GM04503 (cell line): ENCODE measurements around the gene SOX9.

ENCODE experiments used
- DNase-seq: peaks from one replicate; pipeline ENCODE4 v3.0.0-alpha.2; 2012; ENCODE audit warnings: low read depth

The SOX9 gene

GRCh38 chr17:72162569-72162968 lies 41.7 kb downstream of the SOX9 start:
- no peak for DNase-seq

DNA sequence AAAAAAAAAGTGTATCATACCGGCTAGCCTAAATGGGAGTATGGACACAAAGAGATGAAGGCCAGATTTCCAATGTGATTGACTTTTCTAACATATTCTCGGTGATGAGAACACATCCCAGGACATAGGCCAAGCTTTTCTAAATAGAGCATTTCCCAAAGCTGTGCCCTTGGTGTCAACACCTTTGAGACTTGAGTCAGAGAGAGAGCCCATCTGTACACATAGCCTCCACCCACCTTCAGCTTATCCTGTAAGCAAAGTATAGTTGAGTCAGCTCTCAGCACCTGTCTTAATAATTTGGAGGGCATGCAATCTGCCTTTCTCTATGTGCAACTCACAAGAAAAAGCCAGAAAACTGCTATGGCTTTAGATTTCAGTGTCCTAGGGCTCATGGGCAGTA lies 42.7 kb downstream of the SOX9 start:
- no peak for DNase-seq

DNA sequence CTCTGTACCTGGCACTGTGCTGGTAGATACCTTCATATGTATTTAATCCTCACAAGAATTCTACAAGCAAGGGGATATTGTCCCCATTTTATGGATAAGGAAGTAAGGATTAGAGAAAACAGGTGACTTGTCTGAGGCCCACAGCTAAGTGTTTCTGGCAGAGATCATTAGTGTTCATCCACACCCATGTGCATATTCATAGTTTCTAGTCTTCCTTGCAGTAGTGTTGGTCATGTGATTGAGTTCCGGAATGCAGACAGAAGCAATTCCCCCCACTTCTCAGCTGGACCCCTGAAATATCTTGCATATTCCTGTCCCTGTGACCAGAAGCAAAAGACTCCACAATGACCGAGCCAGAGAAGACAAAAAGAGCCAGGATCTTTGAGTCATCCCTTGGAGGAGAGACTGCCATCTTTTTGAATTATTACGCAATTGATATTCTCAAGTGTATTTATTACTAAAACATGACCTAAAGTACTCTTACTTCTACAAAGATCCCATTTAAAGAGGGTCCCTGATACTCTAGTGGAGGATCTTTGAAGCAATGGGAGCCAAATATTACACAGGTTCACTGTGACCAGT lies 43.4 kb downstream of the SOX9 start:
- no peak for DNase-seq

- no peak for DNase-seq
Measured at GRCh38 chr17:72165192-72165866, 44.5 kb downstream of the SOX9 start.

DNA sequence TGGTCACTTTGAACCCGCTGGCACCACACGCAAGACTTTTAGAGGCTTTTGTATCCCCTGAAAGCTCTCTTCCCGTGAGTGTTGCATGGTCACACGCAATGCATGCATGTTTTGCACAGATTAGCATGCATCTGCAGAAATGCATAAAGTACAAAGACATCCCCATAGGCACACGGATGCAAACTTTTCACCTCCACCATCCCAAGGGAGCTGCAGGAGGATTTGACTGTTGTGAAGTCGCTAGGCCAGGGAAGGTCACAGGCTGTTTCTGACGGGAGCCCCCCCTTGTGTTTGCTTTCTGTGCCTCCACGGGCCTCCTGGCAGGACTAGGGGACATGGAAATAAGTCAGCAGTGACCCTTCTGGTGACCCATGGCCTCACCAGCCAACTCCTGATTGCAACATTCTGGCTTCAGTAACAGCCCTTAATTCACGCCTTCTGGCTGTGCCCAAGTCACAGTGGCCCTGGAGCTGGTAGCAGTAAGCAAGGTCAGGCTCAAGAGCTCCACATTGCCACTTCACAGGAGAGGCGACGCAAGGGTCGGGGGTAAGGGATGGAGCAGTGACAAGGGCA lies 45.1 kb downstream of the SOX9 start:
- DNase-seq, result no peak

- DNase-seq, result no peak
Measured at GRCh38 chr17:72167593-72167992, 46.8 kb downstream of the SOX9 start.

- DNase-seq, result no peak
Measured at GRCh38 chr17:72169823-72170222, 49.0 kb downstream of the SOX9 start.

DNA sequence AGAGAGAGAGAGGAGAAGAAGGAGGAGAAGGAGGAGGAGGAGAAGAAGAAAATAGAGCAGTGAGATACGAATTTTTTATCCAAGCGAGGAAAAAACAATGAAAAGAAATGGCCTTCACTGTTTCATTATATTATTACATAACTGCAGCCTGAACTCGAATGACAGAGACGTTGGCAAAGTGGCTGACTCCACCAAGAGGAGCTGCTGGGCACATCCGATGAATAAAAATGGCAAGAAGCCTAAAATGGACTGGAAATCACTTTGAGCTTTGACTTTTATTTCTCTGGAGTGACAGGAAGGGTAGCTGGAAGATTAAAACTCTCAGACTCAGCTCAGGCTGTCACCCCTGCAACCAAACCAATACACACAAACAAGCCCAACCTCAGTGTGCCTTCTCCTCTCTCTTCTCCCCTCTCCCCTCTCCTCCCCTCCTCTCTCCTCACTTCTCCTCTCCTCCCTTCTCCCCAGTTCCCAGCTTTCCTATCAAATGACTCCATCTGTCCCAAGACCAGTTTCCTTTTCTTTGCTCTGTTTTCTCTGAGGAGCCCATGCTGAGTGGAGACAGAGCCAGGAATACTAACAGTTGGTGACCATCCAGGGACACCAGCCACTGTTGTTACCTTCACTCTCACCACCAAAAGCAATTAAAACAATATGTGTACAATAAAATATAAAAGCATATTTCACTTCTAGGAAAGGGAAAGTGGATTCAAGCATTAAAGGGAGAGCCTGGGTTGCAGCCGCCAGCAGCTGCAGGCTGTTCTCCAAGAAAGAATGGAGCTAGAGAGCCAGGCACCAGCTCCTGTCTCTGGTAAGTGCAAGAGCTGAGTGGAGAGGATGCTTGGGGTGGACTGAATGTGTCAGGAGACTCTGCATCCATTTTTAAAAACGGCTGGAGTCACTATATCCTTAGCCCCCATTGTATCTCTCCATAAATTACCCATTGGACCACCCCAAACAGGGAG lies 51.2 kb downstream of the SOX9 start:
- no peak for DNase-seq

GRCh38 chr17:72173499-72174116 lies 52.8 kb downstream of the SOX9 start:
- DNase-seq, result no peak

DNA sequence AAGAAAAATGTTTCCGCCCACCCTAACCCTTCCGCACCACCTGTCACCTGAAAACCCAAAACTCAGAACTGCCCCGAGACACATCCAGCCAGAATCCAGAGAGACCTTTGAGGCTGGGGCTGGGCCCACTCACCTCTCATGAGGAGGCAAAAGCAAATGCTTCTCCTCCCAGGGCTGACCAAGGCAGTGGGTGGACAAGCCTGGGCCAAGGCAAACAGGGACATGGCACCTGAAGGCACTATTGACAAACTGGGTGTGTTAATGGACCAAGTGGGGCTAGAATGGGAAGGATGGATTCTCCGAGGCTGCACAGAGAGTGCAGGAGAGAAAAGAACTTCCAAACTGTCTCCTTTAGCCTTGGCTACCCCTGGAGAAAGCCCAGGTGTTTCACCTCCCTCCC lies 54.4 kb downstream of the SOX9 start:
- DNase-seq, result no peak
